Uterus (tissue), 2 donors: ENCODE measurements around the gene FBN1.

ENCODE experiments used
- POLR2A ChIP-seq, 2 donors: fragments of 450-650 bp; IDR thresholded peaks; one replicate each; pipeline ENCODE4 v1.6.1; 2016; ENCODE audit warnings: antibody characterized with exemption in 2 of 2, mild to moderate bottlenecking in 1 of 2, moderate library complexity in 1 of 2
- TF ChIP-seq, protein P1 (sequence below), 4 experiments: fragments of 200-600 bp in 2 of 4; fragments of 450-650 bp in 2 of 4; sonication (generic) in 2 of 4; IDR thresholded peaks; one replicate each; pipeline ENCODE4 v1.5.1; 2016 to 2019; ENCODE audit warnings: antibody characterized with exemption in 4 of 4, mild to moderate bottlenecking in 2 of 4, moderate library complexity in 1 of 4

DNA sequence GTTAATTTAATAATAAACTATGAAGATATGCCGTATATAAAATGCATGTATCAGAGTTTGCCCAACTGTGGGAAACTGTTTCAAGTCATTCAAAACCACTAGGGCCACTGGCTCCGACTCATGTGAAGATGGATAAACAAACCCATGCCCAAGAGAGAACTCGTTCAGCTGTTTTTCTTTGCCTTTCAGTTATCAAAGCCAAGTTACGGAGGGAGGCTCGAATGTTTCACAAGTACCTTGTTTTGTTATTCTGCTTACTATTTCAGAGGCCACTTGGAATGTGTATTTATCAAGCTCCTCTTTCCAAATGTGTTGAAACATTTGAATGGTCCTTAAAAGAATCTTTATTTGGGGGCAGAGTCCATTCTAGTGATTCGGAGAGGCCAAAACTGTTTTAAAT is 232.2 kb downstream of the FBN1 start:
- TF ChIP-seq, protein P1, sequence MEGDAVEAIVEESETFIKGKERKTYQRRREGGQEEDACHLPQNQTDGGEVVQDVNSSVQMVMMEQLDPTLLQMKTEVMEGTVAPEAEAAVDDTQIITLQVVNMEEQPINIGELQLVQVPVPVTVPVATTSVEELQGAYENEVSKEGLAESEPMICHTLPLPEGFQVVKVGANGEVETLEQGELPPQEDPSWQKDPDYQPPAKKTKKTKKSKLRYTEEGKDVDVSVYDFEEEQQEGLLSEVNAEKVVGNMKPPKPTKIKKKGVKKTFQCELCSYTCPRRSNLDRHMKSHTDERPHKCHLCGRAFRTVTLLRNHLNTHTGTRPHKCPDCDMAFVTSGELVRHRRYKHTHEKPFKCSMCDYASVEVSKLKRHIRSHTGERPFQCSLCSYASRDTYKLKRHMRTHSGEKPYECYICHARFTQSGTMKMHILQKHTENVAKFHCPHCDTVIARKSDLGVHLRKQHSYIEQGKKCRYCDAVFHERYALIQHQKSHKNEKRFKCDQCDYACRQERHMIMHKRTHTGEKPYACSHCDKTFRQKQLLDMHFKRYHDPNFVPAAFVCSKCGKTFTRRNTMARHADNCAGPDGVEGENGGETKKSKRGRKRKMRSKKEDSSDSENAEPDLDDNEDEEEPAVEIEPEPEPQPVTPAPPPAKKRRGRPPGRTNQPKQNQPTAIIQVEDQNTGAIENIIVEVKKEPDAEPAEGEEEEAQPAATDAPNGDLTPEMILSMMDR (IDR thresholded peaks at IDR 0.05), result no peak
- no peak for TF ChIP-seq POLR2A (IDR thresholded peaks at IDR 0.05)
